Putamen (tissue), 1 donor: ENCODE measurements around the gene LLPH.

Source experiments
- DNase-seq: peaks from one replicate; pipeline ENCODE4 v3.0.0-alpha.2; 2016; ENCODE audit warnings: low spot score

Gene LLPH

DNA sequence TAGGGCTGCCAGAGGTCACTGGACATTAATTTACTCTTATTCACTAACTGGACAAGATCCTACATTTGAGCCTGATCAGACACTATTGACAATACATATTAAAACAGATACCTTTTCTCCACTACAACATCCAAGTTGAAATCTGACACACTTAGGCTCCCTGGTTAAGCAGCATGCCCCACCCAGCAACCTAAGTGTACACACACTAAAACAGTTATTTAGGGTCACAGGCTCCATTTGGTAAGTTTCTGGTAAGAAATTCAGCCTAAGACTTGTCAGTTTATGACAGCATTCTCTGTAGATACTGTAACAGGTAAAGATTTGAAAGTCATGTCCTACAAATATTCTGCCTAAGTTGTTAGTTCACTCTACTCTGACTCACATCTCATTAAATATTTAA lies 12.3 kb upstream of the LLPH start:
- no peak for DNase-seq

DNA sequence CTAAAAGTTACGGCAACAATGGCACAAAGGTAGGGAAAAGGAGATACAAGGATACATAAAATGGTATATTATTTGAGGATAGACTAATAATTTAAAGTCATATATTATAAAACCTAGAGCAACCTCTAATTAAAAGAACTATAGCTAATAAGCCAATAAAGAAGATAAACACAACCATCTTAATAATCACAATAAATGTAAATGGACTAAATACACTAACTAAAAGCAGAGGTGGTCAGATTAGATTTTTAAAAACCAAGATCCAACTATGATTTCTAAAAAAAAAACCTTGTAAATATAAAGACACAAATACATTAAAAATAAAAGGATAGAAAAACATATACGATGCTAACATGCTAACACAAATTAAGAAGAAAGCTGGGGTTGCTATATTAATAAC lies 10.7 kb upstream of the LLPH start:
- DNase-seq, result no peak

DNA sequence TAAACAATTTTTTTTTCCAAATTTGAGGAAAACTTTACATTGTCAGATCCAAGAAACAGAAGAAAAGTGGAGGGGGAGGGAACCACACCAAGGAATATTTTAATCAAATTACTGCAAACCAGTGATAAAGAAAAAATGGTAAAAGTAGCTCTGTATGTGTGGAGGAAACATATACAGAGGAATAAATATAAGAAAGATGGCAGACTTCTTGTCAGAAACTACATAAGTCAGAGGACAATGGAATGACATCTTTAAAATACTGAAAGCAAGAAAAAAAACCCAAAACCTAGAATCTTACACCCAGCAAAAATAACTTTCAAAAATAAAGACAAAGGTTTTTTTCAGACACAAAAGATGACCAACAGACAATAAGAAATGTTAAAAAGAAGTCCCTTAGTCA lies 10.2 kb upstream of the LLPH start:
- DNase-seq, result no peak

DNA sequence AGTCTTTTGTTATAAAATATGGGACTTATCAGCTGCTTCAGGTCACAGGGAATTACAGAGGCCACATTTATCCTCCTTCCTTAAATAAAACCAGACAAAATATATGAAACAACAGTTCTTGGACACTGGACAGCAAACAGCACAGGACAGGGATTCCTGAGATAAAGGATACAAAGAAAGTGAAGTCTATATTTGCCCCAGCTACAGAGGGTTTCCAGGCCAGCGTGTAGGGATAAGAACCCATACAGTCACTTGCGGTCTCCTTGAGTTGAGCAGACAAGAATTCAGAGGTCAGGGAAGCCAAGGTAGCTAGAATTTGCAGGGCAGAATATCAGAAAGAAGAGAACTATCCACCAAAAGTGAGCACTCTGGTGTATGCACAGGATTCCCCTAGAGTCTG lies 8.8 kb upstream of the LLPH start:
- DNase-seq, result no peak

DNA sequence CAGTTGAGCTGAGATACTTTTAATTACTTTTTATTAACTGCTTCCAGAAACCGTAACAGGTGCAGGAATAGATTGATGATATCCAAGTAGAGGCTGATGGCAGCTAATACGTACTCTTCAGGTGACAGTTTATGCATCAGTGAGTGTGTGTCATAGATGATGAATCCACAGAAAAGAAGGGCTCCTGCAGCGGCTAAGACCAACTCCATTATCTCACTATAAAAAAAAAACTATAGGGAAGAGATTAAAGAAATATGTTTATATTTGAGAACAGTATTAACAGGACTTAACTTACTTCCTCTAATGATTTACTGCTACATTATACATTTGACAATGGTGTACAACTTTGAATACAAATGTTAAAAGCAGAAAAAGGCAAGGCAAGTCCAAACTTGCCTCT lies 7.4 kb upstream of the LLPH start:
- DNase-seq, result no peak

DNA sequence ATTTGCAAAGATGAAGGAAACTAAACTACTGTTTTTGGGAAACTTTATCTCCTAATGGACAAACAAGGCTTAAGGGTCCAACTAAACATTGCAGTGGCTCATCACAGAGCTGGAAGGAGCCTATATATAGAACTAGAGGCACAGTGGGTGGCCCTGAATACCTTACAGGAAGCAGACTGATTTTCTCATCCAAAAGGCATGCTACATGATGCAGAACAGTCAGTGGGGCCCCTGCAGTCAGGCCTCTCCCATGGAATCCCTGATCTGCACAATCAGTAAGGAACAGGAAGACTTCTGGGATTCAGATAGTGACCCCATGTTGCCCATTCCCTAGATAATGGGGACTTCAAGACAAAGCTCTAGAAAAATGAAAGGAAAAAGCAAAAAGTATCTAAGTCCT lies 1.9 kb upstream of the LLPH start:
- no peak for DNase-seq

DNA sequence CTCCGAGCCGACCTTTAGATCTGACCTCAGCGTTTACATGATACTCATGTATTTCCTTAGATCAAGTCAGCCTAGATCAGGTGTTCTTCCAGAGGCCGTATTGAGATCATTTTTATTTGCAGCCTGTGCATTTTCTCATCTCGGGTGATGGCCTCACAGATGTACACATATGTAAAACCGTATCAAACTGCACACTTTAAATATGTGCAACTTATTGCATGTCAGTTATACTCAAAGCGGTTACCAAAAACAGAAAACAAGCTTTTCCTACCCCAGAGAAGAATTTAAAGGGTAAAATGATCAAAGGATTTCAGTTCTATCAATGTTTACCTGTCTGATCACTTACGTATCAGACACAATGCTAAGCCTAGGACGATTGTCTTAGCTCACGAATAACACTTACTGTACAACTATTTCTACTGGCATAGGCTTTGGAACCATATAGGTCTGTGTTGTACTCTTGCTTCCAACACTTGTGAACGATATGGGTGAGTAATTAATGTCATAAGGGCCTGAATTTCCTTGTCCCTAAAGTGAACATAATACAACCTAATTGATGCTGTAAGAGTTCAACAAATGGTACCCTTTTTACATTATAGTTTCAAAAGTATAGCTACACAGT lies 628 bp upstream of the LLPH start:
- no peak for DNase-seq

DNA sequence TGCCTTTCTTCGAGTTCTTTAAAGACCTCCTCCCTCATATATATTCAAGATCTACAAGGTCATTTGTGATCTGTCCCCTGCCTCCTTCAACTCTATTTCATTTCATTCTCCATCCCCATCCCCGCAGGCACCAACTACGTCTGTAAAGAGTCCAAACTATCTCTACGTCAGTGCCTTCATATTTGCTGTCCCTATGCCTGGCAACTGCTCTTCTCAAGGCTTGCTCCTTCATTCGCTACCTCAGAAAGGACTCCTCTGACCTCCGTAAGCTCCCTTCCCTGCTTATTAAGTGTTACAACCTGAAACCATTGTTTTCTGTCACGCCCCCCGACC lies 650 bp downstream of the LLPH start:
- DNase-seq, result no peak

DNA sequence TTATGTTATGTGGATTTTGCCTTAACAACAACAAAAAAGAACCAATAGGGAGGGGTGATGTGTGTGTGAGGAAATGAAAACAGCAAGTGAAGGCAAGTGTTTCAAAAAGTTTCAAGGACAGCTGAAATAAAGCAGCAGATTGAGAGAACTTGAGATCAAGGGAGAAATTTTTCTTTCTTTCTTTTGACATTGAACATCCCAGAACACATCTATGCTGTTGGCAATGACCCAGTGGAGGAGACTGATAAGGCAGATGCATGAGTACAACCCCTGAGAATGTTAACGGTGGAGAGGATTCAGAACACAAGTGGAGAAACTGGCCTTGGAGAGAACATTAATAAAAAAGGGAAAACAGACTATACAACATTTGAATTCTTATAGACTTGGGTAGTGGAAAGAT lies 2.9 kb downstream of the LLPH start:
- DNase-seq, result no peak

DNA sequence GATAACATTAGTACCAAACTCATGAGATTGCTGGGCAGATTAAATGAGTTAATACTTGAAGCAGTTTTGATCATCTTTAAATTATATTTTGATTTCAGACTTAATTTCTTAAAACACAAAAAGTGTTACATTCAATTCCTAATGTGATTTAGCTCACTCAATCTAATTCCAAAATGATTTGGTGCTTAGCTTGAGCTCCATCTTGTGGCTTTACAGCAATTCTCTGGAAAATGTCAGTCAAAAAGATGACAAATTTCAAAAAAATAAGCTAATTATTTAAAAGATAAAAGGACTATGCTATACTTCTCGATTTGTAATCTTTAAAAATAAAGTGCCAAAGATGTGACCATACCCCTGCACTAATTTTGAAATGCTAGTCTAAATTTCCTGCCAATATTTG lies 10.1 kb downstream of the LLPH start:
- DNase-seq, result no peak

DNA sequence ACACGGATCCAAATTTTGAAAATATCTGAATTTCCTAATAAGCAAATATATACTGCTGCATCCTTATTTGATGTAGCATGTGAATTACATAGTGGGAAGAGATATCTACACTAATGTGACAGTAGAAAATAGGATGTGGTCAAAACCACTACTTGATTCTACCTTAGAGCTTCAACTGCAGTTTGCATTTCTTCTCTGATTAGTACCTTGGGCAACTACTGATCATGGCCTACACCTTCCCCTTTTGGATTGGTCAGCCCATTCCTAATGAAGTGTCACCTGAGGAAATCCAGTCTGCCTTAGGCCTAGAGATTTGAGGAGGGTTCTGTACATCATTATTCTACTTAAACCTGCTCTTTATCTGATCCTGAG lies 10.7 kb downstream of the LLPH start:
- no peak for DNase-seq

DNA sequence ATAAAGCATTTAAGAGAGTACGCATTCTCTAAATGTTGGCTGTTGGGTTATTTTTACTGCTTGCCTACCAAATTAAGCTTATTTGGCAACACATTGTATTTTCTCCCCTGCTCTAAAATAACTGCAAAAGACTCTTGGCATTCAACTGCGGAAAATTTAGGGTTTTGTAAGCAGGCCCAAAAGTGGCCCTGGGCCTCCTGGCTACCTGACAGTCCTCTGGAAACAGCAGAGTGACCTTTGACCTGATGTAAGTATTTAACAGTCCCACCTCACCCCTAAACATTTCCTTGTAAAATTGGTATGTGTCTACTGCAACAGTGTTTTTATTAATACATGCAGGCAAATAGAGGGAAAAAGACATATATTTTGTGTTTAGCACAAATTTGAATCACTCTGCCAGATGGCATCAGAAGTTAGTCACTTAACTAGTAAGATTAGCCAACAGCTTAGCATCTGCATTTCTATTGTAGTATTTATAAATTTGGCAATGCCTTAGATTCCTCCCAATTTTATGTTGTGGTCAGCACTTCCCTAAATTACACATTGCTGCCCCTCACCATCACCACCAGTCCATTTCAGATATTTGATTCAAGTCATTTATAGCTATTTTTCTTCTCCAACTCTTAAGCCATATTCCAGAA lies 11.2 kb downstream of the LLPH start:
- DNase-seq, result peak; percentile 9

DNA sequence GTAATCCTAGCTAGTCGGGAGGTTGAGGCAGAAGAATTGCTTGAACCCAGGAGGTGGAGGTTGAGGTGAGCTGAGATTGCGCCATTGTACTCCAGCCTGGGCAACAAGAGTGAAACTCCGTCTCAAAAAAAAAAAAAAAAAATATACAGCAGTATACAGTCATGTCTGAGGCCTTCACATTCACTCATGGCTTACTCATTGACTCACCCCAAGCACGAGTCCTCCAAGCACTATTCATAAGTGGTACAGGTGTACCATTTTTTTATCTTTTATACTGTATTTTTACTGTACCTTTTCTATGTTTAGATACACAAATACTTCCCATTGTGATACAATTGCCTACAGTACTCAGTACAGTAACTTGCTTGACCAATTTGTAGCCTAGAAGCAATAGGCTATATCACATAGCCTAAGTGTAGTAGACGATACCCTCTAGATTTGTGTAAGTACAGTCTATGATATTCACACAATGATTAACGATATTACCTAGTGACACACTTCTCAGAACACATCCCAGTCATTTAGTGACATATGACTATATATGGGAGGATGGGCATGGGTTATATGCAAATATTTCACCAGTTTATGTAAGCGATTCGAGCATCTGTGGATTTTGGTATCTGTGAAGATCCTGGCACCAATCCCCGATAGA lies 12.2 kb downstream of the LLPH start:
- no peak for DNase-seq

DNA sequence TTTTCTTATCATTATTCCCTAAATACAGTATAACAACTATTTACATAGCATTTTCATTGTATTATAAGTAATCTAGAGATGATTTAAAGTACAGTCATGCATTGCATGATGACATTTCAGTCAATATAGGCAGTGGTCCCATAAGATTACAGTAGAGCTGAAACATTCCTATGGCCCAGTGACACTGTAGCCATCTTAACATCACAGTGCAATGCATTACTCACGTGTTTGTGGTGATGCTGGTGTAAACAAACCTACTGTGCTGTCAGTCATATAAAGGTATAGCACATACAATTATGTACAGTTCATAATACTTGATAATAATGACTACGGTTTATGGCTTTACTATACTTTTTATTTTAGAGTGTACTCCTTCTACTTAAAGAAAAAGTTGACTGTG lies 13.3 kb downstream of the LLPH start:
- no peak for DNase-seq

DNA sequence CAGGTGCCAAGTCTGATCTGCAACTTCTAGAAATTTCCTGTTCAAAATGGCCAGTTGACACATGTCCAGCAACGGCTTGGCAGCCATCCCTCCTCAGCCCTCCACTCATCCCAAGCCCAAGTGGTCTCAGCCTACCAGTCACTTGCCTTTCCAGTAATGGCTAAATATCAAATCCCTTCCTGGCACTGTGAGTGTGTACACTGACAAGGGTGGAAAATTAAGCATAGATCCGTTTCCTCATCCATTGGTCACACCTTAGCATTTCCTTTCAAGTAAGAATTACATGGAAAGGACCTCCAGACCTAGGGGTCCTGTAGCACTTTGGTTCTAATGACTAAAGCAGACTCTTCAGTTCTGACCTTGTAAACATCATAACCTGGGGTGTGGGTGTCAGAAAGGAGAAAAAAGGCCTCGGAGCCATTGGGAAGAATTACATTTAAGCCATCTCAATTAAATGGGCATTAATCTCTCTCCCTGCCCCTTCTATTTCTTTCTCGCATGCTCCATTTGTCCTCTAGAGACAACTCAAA lies 15.4 kb downstream of the LLPH start:
- no peak for DNase-seq

DNA sequence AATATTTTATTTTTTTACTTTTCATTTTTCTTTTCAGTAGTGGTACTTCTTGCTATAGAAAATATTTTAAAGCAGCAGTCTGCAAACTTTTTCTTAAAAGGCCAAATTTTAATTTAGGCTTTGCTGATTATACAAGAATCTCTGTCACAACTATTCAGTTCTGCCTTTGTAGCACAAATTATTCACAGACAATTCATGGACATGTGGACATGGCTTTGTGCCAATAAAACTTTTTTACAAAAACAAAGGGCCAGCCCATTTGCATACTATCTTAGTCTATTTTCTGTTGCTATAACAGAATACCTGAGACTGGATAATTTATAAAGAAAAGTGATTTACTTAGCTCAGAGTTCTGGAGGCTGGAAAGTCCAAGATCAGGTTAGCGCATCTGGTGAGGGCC lies 17.1 kb downstream of the LLPH start:
- DNase-seq, result no peak

DNA sequence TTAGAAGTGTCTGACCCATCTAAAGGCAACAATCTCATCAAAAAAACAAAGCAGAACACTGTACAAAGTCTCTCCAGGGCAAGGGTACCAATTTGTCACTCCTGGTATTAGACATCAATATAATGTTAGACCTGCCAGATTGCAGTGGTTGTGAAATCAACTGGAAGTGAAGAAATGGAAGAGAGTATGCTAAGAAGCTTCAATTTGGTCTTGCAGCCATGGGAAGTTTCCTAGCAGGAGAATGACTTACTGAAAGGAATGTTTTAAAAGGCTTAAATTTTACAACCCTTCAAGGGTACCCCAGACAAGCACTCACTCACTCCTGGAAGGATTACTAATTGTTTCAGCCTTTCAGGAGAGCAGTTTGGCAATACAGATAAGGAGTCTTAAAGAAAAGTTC lies 18.9 kb downstream of the LLPH start:
- DNase-seq, result no peak

DNA sequence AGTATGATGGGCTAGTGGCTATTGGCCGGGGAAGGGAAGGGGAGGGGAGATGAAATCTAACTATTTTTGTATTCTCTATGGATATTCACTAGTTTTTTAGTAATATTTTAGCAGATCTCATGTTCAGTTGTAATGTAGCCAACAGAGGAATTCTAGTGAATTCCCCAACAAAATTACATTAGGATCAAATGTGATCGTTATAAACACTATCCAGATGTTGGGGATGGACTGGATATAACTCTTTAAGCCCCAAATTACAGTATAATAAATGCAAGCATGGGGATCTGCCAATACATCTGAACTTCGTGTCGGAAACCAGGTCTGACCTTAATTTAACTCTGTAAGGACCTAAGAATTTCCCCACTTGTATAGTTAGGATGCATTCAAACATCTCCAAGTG lies 21.5 kb downstream of the LLPH start:
- DNase-seq, result no peak

DNA sequence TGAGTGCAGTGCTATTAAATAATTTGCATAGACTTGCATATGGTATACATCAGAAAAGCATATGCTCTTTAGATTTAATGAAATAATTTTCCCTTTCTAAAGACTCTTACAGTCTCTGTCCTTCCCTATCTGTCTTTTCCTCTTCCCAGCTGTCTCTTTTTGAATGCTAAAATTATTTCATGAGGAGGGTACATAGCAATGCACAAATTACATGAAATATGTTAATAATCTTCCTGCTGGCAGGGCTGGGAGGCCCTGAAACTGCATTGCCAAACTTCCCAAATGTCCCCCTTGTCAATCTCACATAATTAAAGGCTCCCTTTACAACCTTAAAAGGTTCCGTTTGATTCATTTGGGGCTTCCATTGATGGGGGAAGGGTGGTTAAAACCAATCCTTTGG lies 22.2 kb downstream of the LLPH start:
- no peak for DNase-seq

DNA sequence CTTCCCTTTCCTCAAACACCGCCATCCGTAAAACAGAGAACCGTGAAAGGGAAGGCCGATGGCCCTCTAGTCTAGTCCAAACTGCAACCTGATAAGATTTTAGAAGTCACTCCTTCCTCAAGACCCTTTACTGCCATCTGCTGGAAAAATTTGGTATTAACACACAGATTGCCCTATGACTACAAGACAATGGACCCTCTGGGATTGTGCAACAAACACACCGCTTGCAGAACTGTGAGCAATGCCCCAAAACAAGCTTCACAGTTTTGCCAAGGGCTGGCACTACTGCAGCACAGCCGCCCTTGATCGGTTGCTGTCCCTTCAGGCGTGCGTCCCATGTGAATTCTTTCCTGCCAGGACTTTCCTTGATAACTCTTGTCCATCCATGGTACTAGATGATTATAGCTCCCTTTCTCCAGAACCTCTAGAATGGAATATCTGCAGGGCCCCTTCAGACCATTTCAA lies 23.1 kb downstream of the LLPH start:
- peak; percentile 59 for DNase-seq

DNA sequence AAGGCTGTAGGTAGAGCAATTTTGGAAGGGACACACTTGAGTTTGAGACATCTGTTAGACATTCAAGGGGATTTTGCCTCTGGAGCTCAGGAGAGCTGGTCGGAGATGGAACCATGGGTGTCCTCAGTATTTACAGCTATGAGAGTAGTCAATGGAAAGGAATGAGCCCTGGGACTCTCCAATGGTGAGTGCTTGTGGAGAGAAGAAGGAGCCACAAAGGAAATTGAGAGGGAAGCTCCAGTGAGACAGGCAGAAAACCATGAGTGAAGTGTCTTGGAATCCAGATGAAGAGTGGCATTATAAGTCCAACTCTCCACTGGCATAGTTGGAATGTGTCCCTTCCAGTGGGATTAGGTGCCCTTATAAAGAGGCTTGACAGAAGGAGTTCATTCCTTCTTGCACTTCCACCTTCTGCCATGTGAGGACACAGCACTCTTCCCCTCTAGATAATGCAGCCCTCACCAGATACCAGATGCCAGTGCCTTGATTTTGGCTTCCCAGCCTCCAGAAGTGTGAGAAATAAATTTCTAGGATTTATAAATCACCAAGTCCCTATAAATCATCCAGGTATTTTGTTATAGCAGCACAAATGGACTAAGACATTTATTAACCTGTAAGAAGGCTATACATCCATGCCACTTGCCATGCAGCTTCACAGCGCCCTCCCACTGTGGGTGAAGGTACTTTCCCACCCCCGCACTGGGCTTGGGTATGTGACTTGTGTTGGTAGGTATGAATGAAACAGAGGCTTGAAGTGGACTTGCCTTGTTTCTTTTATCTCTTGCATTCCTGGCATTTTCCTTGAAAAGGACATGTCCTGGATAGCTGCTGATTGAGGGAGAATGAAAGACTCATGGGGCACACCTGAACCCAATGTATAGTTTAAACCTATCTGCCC lies 27.3 kb downstream of the LLPH start:
- DNase-seq, result no peak

DNA sequence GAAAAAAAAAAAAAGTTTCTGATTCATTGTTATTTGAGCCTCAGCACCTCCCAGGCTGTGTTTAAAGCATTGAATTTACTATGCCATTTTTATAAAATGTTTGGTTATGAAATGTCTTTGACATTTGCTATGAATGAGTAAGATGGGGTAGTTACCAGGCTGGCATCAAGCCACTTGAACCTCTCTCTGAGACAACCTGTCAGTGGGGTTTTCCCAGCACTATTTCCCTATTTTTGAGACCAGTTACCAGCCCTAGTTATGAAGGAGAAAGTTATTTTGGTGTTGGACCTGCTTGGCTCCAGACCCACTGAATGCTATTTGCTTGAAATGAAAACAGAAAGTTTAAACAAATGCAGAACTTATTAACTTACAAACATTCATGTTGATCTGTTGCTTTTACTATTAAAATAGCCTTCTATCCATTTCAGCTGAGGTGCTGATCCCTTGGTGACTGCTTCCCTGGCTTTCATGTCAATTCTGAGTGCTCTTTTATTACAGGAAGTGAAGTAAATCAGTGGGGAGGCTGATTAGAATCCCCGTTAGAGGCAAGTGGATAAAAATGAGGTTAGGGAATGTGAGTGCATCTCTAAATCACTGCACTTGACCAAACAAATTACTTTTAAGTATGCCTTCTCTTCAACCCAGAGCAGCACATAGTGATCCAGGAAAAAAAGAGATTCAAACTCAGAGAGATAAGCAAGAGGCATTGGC lies 37.8 kb downstream of the LLPH start:
- no peak for DNase-seq
